Measurements from ENCODE around the gene DNAH2.

DNA sequence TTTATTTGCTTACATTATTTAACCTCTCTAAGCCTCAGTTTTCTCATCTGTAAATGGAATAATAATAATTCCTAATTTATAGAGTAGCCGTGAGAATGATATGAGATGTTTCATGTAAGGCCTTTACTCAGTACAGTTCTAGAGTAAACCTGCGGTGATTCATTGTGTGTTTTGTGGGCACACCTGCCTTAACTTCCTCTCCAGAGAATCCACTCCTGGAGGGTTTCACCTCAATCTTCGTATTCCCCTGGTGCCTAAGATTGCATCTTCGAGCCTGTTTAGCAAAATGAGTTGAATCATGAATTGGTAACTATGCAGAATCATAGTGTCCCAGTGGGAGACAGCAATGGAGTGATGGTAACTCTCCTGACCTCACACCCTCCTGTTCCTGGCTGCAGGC lies 52.3 kb downstream of the DNAH2 start:
- TF ChIP-seq CTCF (CRISPR knock-in tag; IDR thresholded peaks at IDR 0.05) = no peak
- TF ChIP-seq ARNTL (CRISPR knock-in tag; IDR thresholded peaks at IDR 0.05) = no peak
- TF ChIP-seq KLF6 (CRISPR knock-in tag; IDR thresholded peaks at IDR 0.05) = no peak
- no peak for TF ChIP-seq TRAFD1 (CRISPR knock-in tag; IDR thresholded peaks at IDR 0.05; ENCODE audit: borderline replicate concordance)
- TF ChIP-seq ARNT (IDR thresholded peaks at IDR 0.05) = no peak
- TF ChIP-seq, protein P1, sequence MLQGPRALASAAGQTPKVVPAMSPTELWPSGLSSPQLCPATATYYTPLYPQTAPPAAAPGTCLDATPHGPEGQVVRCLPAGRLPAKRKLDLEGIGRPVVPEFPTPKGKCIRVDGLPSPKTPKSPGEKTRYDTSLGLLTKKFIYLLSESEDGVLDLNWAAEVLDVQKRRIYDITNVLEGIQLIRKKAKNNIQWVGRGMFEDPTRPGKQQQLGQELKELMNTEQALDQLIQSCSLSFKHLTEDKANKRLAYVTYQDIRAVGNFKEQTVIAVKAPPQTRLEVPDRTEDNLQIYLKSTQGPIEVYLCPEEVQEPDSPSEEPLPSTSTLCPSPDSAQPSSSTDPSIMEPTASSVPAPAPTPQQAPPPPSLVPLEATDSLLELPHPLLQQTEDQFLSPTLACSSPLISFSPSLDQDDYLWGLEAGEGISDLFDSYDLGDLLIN (CRISPR knock-in tag; IDR thresholded peaks at IDR 0.05; ENCODE audit: borderline replicate concordance) = no peak
